ENCODE measurements around the gene DCLK1.

The DCLK1 gene

GRCh38 chr13:36038785-36039555, 92.2 kb downstream of the DCLK1 start:
- no peak for DNase-seq (ENCODE audit: low read depth, low spot score)

DNA sequence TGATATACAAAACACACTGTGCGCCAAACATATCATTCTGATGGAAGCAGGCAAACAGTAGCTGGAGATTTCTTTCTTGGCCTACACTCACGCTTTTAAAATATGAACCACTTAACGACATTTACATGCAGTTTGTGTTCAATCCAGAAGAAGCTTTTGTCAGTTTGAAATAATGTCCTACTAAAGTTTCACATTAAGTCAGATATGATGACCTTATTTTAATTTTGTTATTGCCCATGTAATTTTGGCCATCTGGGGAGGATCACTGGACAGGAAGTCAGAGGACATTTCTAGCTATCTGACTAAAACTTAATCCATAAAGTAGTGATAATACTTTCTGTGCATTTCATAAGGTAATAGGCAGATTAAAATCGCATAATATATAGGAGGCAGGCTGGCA, 98.1 kb downstream of the DCLK1 start:
- no peak for DNase-seq (ENCODE audit: low read depth, low spot score)

DNA sequence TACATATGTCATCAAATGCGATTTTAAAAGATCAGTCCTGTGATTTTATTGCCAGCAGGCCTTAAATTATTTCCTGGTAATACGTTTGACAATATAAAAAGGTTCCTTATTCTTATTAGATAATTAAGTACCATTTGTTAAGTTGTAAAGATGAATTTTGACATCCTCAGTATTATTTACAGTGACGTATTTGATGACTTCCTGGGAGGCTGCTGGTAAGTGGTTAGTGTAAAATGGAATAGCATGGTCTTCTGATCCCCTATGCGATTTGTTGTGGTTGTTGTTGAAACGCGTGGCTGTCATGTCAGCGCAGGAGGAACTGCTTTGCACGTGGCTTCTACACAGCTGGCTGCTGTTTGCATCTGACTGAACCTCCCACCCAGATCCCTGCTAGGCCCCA, 99.7 kb downstream of the DCLK1 start:
- DNase-seq (ENCODE audit: low read depth, low spot score), result no peak

- DNase-seq (ENCODE audit: low read depth, low spot score), result no peak
These were observed 100.4 kb downstream of the DCLK1 start for GRCh38 chr13:36030670-36031331.

GRCh38 chr13:36029166-36029565, 102.0 kb downstream of the DCLK1 start:
- no peak for DNase-seq (ENCODE audit: low read depth, low spot score)

DNA sequence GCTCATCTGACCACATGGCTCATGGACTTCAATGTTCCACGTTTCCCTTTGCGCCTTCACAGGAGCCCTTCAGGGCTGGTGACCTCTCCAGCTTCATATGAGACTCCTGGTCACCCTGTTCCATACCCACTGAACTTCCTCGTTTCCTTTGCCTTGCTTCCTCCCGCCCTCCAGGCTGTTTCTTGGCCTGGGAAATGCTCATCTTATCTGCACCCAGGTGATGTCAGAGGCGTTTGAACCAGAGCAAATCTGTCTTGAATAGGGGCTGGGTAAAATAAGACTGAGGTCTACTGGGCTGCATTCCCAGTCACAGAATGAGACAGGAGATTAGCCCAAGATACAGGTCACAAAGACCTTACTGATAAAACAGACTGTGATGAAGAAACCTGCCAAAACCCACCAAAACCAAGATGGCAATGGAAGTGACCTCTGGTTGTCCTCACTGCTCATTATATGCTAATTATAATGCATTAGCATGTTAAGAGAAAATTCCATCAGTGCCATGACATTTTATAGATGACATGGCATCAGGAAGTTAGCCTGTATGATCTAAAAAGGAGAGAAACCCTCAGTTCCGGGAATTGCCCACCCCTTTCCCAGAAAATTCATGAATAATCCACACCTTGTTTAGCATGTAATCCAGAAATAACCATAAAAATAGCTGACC, 102.7 kb downstream of the DCLK1 start:
- DNase-seq (ENCODE audit: low read depth, low spot score), result no peak

DNA sequence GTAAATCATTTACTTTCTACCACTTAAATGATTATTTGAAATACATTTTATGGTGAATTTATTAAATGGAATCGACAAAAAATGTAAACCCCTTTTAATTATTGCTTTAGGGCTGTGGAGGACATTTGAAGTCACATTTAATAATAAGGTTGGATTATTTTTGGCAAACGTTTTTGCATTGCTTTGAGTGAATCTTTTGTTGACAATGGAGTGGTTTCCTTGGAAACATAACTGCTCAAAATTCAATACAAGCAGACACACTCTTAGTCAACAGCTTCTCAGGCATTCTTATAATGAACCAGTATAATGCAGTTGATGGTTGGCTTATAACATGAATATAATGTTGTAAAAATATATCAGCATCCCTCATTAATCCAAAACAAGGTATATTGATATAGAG, 104.7 kb downstream of the DCLK1 start:
- DNase-seq (ENCODE audit: low read depth, low spot score), result no peak

DNA sequence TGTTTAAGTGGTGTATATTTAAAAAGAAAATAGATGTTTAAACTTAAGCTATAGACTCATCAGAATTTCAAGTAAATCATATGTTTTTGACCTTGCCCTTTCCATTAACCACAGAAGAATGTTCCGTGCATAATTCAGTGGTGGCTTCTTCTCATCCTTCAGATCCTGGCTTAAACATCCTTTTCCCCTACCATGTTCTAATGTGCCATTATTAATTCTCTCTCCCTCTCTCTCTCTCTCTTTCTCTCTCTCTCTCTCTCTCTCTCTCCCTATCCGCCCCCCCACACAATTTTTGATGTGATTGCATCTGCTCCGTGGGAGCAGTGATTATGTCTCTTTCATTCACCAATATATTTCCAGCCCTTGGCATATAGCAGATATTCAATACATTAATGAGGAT, 116.4 kb downstream of the DCLK1 start:
- DNase-seq (ENCODE audit: low read depth, low spot score), result no peak

GRCh38 chr13:36006894-36007675, 124.1 kb downstream of the DCLK1 start:
- DNase-seq (ENCODE audit: low read depth, low spot score), result no peak

DNA sequence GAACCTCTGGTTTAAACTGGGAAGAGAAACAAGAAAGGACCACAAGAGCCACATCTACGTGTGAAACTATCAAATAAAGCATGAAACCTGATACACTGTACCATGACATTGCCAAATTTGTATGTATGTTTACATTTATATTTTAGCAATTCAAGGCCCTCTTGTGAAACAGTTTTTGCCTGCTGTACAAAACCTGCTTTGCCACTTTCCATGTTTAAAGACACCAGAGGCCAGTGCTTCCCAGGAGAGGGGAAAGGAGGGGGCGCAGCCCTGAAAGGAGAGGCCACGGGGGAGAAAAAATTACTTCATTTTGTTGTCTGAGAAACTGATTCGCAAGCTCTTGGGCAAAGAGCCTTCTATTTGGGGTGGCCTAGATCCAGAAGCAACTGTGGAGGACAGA, 124.8 kb downstream of the DCLK1 start:
- no peak for DNase-seq (ENCODE audit: low read depth, low spot score)

DNA sequence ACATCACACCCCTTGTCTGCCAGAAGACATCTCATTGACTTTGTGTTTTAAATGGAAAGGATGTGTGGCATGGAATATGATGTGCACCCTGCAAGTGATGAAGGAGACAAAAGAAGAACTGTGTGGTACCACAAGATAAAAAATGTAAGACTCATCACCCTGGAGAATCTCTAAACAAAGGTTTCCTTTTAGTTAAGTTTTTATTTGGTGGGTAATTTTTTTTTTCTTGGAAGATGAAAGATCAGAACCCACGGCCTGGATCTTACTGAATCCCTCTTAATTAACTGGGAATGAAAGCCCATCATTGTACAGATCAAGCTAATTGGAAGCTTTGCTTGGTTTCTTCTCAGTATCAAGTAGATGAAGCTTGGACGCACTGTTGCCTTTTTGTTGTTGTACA, 129.6 kb downstream of the DCLK1 start:
- DNase-seq (ENCODE audit: low read depth, low spot score), result no peak

DNA sequence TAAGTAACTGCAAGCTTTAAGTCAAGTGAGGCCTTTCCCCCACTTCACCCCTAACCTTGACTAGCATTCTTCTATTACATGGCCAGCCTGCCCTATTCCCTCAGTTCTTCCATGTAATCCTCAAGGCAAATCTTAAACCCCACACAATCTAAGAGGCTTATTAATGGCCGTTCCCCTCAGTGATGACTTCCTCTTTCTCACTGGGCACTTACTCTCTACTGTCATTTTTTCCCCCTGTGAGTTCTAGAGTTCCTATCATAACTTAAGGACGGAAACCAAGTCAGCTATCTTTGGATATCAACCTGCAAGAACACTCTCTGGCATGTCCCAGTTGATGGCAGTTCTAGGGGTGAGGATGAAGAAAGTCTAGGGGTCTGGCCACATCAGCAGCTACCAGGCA, 131.2 kb downstream of the DCLK1 start:
- no peak for DNase-seq (ENCODE audit: low read depth, low spot score)

GRCh38 chr13:35996360-35996759, 134.8 kb downstream of the DCLK1 start:
- DNase-seq (ENCODE audit: low read depth, low spot score), result no peak

DNA sequence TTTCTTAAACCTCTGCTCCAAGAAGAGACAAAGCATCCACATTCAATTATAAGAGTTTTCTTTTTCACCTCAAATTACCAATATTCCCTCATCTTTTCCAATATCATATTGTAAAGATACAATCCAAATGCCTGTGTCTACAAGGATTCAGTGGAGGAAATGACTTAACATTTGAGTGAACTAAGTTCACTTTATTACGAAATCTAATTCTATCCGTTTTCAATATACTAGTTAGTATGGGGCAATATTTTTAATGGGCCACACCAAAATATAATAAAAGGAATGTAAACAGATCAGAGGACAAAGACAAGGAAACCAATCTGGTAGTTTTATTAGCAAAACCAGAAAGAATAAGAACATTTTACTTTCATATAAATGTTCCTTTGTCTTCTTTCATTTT, 136.0 kb downstream of the DCLK1 start:
- no peak for DNase-seq (ENCODE audit: low read depth, low spot score)

GRCh38 chr13:35994131-35994966, 136.8 kb downstream of the DCLK1 start:
- no peak for DNase-seq (ENCODE audit: low read depth, low spot score)

GRCh38 chr13:35993686-35994085, 137.5 kb downstream of the DCLK1 start:
- DNase-seq (ENCODE audit: low read depth, low spot score), result no peak

DNA sequence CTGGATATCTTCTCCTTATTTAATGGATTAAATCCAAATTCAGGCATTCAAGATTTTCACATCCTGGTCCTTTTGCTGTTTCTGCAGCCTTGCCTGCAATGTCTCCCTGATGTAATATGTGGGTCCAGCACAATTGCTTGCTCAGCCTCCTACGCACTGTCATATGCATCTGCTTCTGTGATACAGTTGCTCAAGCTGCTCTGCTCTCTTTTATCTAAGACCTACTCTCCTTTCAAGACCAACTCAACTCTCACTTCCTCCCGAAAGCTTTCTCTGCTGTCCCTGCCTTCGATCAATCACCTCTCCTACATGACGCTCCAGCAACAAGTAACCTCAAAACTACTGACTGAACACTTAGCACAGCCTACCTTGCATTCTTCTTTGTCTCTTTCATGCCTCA, 138.2 kb downstream of the DCLK1 start:
- no peak for DNase-seq (ENCODE audit: low read depth, low spot score)

DNA sequence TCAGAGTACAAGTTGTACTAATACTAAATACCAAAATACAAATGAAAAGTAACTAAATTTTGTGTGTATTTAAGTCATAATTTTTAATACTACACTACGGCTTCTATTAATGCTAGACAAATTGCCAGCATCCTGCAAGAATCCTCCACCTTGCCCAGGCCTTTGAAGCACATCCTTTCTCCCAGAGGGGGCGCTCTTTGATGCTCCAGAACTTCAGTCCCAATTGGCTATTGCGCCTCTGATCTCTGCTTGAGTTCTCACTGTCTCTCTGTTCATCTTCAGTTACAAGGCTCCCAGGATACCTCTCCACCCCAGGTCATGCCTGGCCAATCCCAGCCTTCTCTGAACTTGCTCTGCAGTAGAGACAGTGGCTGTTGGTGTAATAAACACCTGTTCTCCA, 141.0 kb downstream of the DCLK1 start:
- no peak for DNase-seq (ENCODE audit: low read depth, low spot score)

DNA sequence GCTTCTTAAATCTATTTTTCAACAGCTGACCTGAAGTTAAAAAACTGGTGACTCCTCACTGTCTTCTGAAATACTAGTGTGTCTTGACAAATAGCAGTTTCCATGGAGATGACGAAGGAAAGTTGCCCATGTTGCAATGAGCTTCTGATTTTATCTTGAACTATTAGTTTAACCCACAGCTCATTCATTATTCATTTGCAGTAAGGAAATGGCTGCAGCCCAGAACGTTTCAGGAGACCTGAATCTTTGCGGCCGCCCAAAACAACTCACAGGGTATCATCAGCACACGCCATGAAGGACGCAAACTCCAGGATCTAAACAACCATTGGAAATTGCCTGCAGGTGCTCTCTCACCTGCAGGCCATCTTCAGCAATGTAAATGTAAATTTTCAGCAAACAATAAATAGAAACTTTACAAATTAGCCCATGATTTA, 142.5 kb downstream of the DCLK1 start:
- DNase-seq (ENCODE audit: low read depth, low spot score), result no peak

- no peak for DNase-seq (ENCODE audit: low read depth, low spot score)
These were observed 143.3 kb downstream of the DCLK1 start for GRCh38 chr13:35987572-35988513.
